ENCODE data around the gene KIF3A.

DNA sequence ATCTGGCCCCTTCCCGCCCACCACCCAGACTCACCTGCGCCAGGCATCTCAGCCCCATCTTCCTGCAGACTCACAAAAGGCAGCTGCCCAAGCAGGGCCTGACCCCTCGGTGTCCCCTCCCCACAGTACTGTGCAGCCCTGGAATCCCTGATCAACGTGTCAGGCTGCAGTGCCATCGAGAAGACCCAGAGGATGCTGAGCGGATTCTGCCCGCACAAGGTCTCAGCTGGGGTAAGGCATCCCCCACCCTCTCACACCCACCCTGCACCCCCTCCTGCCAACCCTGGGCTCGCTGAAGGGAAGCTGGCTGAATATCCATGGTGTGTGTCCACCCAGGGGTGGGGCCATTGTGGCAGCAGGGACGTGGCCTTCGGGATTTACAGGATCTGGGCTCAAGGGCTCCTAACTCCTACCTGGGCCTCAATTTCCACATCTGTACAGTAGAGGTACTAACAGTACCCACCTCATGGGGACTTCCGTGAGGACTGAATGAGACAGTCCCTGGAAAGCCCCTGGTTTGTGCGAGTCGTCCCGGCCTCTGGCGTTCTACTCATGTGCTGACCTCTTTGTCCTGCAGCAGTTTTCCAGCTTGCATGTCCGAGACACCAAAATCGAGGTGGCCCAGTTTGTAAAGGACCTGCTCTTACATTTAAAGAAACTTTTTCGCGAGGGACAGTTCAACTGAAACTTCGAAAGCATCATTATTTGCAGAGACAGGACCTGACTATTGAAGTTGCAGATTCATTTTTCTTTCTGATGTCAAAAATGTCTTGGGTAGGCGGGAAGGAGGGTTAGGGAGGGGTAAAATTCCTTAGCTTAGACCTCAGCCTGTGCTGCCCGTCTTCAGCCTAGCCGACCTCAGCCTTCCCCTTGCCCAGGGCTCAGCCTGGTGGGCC is 77.5 kb downstream of the KIF3A start:
- TF ChIP-seq, protein P1, sequence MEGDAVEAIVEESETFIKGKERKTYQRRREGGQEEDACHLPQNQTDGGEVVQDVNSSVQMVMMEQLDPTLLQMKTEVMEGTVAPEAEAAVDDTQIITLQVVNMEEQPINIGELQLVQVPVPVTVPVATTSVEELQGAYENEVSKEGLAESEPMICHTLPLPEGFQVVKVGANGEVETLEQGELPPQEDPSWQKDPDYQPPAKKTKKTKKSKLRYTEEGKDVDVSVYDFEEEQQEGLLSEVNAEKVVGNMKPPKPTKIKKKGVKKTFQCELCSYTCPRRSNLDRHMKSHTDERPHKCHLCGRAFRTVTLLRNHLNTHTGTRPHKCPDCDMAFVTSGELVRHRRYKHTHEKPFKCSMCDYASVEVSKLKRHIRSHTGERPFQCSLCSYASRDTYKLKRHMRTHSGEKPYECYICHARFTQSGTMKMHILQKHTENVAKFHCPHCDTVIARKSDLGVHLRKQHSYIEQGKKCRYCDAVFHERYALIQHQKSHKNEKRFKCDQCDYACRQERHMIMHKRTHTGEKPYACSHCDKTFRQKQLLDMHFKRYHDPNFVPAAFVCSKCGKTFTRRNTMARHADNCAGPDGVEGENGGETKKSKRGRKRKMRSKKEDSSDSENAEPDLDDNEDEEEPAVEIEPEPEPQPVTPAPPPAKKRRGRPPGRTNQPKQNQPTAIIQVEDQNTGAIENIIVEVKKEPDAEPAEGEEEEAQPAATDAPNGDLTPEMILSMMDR (IDR thresholded peaks at IDR 0.05) = no peak
- no peak for TF ChIP-seq POLR2A (IDR thresholded peaks at IDR 0.05)

Data from Peyer's patch (tissue), 4 donors.